GM13977 (cell line): ENCODE measurements around the gene OBSCN.

Experiments used
- DNase-seq: peaks from one replicate; pipeline ENCODE4 v3.0.0; 2012; ENCODE audit warnings: low spot score
- CTCF ChIP-seq: IDR thresholded peaks from 2 replicates; pipeline ENCODE4 v1.5.1; 2012; ENCODE audit warnings: mild to moderate bottlenecking, control low read depth; ENCODE audit not compliant: insufficient read depth; ENCODE audit errors: extremely low read depth, missing control alignments
- in situ Hi-C: fragments of 300-500 bp; cut with MboI; formaldehyde crosslinking; loops from one replicate; pipeline ENCODE4 v1.12.0; 2022; ENCODE audit warnings: low sequenced_read_pairs, low pct_unique_long_range_greater_than_20kb, mixed read lengths, inconsistent platforms; ENCODE audit not compliant: unreplicated experiment

The OBSCN gene

DNA sequence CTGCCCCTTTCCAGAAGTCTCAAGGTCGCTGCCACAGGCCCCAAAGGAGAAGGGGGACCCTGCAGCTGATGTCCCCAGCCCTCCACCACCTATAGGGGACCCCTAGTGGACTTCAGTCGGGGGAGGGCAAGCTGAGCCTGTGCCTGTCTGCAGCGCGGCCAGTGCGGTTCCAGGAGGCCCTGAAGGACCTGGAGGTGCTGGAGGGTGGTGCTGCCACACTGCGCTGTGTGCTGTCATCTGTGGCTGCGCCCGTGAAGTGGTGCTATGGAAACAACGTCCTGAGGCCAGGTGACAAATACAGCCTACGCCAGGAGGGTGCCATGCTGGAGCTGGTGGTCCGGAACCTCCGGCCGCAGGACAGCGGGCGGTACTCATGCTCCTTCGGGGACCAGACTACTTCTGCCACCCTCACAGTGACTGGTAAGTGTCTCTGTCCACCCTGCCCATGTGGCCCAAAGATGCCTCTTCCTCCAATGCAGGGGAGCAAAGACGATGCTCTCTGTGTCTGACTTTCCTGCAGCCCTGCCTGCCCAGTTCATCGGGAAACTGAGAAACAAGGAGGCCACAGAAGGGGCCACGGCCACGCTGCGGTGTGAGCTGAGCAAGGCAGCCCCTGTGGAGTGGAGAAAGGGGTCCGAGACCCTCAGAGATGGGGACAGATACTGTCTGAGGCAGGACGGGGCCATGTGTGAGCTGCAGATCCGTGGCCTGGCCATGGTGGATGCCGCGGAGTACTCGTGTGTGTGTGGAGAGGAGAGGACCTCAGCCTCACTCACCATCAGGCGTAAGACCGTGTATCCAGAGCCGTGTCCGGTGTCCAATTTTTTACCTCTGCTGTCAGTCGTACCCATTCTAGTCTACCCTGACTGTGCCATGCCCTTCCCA lies 79.9 kb downstream of the OBSCN start:
- no peak for TF ChIP-seq CTCF
- in situ Hi-C loops = no loop called here
- DNase-seq = no peak

- TF ChIP-seq CTCF = no peak
- in situ Hi-C loops = no loop called here
- no peak for DNase-seq
Measured at GRCh38 chr1:228288536-228289238, 80.8 kb downstream of the OBSCN start.

DNA sequence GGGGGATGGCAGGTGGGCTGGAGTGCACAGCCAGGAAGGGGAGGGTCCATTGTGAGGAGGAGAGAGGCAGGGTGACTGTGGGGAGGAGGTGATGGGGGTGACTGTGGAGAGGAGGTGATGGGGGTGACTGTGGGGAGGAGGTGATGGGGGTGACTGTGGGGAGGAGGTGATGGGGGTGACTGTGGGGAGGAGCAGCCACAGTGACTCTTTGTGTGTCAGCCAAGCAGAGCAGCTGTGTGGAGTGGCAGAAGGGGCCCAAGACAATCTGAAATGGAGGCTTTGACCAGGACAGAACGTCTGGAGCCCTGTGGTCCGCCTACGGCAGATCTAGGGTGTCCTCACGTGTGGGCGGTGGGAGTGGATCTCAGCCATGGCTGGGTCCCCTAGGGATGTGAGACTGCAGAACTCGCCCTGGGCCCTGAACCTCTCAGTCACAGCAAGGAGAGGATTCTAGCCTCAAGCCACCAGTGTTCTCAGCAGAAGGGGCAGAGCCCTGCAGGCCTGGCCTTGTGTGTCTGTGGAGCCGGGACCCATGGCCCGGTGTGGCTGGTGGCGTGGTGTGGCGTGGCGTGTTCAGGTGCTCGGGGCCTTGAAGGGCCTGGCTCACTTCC lies 81.5 kb downstream of the OBSCN start:
- in situ Hi-C loops = no loop called here
- no peak for DNase-seq
- TF ChIP-seq CTCF = no peak

DNA sequence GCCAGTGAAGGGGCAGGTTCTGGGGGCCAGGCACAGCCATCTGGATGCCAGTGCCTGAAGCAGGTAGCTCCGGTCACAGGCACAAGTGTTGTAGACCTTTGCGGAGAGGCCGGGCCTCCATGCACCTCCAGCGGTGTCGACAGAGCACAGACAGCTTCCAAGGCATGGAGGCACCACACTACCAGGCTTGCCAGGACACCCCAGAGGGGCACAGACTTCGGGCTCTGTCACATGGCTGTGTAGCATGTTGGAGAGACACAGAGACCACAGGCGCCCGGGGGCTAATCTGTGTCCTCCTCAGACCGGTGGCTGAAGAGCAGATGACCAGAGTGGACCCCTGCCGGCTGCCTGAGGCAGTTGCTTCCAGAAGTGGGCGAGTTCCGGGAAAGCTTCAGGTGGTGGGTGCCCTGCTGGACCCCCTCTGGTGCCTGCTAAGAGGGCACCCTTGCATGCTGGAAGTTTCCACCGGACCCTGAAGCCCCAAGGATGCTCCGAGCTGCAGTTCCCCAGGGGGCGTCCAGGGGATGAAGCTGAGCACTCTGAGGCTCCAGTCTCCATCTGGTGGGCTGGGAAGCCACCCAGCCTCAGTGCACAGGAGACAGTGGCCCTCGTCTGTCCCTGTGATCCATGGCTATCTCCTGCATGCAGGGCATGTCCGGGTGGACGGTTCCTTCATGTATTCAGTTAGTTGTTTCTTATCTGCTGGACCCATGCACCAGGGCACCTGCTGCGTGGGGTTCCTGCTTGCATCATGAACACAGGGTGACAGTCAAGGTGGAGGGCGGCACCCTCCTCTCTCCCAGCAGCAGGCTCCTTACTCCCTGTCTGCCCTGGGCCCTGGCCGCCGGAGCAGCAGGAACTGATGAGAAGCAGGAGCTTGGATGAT lies 82.4 kb downstream of the OBSCN start:
- no peak for DNase-seq
- in situ Hi-C loops = no loop called here
- TF ChIP-seq CTCF = no peak

GRCh38 chr1:228291906-228292608 lies 84.2 kb downstream of the OBSCN start:
- DNase-seq = no peak
- in situ Hi-C loops = no loop called here
- TF ChIP-seq CTCF = no peak

GRCh38 chr1:228292609-228292911 lies 84.7 kb downstream of the OBSCN start:
- no peak for TF ChIP-seq CTCF
- in situ Hi-C loops = no loop called here
- no peak for DNase-seq
